NCI-H187 treated with DMSO at 0.1 percent for 48 hours (cell line): ENCODE measurements around the gene ZNF451.

Source experiments
- DNase-seq: peaks from one replicate; lab custom pipeline; 2025; lab: John Stamatoyannopoulos, UW

Gene ZNF451

GRCh38 chr6:57094689-57095088, 4.7 kb downstream of the ZNF451 start:
- DNase-seq = no peak

DNA sequence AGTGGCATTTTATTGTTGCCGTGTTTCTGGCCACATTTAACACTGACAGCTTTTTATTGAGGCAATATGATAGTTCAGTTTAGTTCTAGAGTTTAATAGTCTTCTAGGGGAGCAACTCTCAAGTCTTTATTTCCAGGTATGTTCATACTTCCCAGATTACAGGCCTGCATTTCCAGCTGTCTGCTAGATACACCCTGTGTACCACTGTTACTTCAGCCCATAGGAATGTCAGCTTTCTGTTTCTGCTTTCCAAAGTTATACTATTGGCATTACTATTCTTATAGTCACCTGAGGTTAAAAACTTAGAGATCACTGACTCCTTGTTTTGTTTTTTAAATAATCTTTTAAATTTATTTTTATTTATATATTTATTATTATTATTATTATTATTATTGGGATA, 7.6 kb downstream of the ZNF451 start:
- no peak for DNase-seq

DNA sequence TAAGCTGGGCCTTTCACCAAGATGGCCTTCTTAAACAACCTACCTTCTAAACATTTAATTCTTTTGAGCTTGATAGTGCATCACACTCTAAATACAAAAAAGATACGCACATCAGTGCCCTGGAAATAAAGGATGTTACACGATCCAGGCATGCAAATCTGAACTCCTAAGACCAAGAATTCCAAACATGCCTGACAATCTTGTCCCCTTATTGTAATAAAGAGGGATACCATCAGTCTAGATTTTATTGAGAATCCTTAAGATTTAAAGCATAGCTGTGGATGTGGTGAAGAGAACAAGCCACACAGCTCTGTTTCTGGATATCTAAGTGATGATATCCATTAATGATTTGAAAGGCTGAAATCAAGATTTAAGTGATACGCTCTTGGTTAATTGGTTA, 13.0 kb downstream of the ZNF451 start:
- DNase-seq = no peak

GRCh38 chr6:57104336-57104735, 14.3 kb downstream of the ZNF451 start:
- DNase-seq = no peak

GRCh38 chr6:57106990-57107389, 17.0 kb downstream of the ZNF451 start:
- no peak for DNase-seq

DNA sequence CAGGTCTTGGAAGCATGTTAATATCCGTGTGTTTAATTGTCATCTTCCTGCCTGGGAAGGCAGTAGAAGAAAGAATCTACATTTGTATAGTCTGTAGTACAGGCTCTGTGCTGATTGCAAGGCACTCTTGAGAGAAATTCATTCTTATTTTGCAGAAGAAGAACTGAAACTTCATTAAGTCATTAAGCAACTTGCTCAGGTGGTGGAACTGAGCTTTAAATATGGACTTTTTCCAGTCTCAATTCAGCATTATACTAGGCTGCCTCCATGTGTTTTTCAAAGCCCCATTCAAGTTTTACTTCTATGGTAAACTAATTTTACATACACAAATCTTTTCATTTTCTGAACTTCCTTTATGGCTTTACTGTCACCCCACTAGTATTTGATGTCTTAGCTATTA, 18.7 kb downstream of the ZNF451 start:
- no peak for DNase-seq

DNA sequence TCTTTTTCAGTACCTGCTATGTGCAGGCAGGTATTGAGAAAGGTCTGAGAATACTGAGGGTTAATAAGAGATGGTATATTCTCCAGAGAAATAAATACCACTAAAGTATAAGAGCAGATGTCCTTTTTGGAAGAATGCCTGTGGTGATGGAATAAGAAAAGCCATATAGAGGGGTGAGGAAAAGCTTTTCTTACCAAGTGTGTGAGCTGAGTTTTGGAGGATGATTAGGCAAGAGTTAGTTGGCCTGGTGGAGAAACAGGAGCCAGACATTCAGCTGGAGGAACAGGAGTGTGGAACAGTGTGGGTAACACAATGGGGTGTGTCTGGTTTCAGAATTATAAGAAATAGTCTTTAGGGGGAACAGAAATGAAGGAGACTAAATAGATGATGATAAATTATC, 19.9 kb downstream of the ZNF451 start:
- no peak for DNase-seq

DNA sequence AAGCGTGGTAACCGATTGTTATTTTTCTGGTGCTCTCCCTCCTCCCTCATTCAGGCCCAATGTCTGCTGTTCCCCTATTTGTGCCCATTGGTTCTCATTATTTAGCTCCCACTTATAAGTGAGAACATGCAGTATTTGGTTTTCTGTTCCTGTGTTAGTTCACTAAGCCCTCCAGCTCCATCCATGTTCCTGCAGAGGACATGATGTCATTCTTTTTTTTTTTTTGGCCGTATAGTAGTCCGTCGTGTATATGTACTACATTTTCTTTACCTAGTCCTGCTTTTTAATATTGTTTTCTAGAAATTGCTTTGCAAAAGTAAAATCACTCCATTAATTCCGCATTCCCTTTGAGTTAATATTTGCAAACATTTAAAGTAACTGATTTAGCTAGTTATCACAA, 23.1 kb downstream of the ZNF451 start:
- no peak for DNase-seq

- DNase-seq = no peak
These were observed 26.8 kb downstream of the ZNF451 start for GRCh38 chr6:57116776-57117175.

DNA sequence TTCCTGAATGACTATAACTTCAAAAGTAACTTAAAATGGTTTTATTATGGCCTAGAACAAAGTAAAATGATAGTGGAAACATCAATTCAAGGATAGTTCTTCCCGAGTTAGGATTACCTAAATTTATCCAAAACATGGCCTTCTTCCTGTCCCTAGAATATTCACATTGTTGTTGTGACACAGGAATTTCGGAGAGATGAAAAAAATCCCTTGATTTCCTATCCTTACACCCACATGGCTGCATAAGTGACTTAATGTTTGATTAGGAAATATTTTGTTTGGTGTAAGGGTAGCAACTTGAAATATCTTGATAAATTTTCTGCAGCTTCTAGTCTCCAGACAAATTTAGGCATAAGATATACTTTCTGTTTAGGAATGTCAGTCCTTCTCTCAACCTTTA, 27.8 kb downstream of the ZNF451 start:
- DNase-seq = no peak

- no peak for DNase-seq
These were observed 33.1 kb downstream of the ZNF451 start for GRCh38 chr6:57123111-57123510.

- DNase-seq = no peak
These were observed 37.8 kb downstream of the ZNF451 start for GRCh38 chr6:57127763-57128162.

GRCh38 chr6:57130661-57131177, 40.7 kb downstream of the ZNF451 start:
- no peak for DNase-seq

- no peak for DNase-seq
These were observed 45.0 kb downstream of the ZNF451 start for GRCh38 chr6:57134954-57135353.

DNA sequence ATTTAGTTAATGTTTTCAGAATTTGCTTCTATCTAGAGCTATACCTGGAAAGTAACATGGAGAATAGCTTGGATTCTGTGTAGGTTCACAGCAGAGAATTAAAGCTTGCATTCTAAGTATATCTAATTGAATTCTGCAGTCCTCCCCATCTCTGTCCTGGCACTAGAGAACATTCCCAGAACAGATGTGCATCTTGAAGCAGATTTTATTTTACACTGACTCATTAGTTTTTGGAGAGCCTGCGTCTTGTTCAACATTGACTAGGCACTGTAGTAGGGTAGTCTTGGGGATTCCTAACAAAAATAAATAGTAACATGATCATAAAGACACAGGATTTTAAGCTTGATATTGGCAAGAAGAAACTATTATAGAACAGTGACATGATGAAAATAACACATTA, 45.9 kb downstream of the ZNF451 start:
- no peak for DNase-seq

GRCh38 chr6:57137350-57137749, 47.4 kb downstream of the ZNF451 start:
- DNase-seq = no peak

- no peak for DNase-seq
These were observed 48.0 kb downstream of the ZNF451 start for GRCh38 chr6:57138026-57138425.

DNA sequence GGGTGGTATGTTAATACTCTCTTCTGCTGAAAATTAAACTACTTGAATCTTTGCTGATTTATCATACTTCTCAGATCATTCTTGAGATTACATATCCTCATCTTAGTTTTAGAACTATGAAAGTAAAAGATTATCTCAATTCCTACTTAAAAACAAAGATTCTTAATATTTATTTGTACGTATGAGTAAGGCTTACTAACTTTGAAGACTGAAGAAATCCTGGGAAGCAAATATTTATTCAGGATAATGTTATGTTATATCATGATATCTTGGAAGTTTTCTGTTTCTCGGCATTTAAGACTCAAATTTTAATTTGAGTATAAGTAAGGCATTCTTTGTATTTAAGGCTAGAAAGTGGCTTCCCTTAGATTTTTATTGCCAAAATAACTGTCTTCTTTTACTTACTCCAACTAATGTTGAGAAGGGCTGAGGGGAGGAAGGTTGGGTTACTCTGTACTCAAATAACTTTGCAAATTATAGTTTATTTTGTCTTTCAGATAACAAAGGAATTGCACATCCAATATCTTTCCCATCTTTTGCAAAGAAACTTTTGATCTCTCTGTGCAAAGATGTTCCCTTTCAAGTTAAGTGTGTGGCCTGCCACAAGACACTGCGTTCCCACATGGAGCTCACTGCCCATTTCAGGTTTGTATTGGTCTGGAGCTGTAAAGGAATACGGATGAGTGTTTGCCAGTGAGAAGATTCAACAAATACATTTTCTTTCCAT, 51.6 kb downstream of the ZNF451 start:
- no peak for DNase-seq

GRCh38 chr6:57142178-57142525, 52.2 kb downstream of the ZNF451 start:
- DNase-seq = no peak

GRCh38 chr6:57143690-57144089, 53.7 kb downstream of the ZNF451 start:
- no peak for DNase-seq

DNA sequence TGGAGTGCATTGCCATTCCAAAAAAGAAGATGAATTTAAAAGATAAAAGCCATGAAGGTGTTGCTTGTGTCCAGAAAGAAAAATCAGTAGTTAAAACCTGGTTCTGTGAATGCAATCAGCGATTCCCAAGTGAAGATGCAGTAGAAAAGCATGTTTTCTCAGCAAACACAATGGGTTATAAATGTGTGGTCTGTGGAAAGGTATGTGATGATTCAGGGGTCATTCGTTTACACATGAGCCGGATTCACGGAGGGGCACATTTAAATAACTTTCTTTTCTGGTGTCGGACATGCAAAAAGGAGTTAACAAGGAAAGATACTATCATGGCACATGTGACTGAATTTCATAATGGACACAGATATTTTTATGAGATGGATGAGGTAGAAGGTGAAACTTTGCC, 57.4 kb downstream of the ZNF451 start:
- DNase-seq = no peak

DNA sequence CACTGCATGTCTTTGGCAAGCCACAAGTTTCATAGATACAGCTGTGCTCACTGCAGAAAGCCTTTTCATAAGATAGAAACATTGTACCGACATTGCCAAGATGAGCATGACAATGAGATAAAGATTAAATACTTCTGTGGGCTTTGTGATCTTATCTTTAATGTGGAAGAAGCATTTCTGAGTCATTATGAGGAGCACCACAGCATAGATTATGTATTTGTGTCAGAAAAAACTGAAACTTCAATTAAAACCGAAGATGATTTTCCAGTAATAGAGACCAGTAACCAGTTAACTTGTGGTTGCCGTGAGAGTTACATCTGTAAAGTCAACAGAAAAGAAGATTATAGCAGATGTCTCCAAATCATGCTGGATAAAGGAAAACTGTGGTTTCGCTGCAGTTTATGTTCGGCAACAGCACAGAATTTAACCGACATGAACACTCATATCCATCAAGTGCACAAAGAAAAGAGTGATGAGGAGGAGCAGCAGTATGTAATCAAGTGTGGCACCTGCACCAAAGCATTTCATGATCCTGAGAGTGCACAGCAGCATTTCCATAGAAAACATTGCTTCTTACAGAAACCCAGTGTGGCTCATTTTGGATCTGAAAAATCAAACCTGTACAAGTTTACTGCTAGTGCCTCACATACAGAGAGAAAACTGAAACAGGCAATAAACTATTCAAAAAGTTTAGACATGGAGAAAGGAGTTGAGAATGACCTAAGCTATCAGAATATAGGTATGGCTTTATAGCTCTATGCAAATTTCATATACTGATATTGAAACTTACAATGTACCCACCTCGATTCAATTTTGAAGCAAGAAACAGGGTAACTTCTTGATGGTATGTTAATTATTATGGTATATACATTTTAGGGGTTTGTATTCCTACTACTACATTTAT, 58.2 kb downstream of the ZNF451 start:
- no peak for DNase-seq

DNA sequence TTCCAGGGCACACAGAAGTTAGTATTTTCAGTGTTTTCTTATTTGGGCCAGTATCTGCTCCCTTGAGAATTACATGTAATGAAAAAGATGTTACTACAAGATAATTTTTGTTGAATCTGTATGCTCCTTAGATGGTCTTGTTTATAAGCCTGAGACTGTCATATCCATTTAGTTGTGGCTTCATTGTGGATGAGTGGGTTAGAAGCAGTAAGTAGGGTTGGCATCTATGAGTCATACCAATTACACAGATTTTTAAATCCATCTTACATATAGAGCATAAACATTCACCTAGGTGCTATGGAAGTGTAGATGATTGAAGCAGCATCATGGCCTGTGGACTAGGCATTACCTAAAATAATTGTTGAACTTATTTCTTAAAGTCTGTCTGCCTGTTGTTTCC, 68.7 kb downstream of the ZNF451 start:
- no peak for DNase-seq
